Muscle of leg (tissue), 11 donors: ENCODE results near the gene DNAJB13. TPM values are rescaled to one million over a fixed set of nuclear protein-coding genes. Genes with fewer than 3 reads are reported as not detected.
"Not testable (repeated sequence)": the region's sequence is repeated elsewhere in the genome, so short reads cannot be mapped to it uniquely, and the experiment has no call there.

Experiments used
- DNase-seq: peaks from one replicate; pipeline ENCODE4 v3.0.0; 2013
- H3K27ac ChIP-seq: one replicate; pipeline ENCODE4 v1.5.1; 2013; ENCODE audit warnings: mild to moderate bottlenecking, low read length, control low read depth
- H3K27me3 ChIP-seq: one replicate; pipeline ENCODE4 v1.6.1; 2013; ENCODE audit warnings: low read length; ENCODE audit not compliant: control insufficient read depth, insufficient read depth
- H3K36me3 ChIP-seq: one replicate; pipeline ENCODE4 v1.6.1; 2013; ENCODE audit warnings: low read length; ENCODE audit not compliant: control insufficient read depth, insufficient read depth
- H3K4me1 ChIP-seq: one replicate; pipeline ENCODE4 v1.6.1; 2013; ENCODE audit warnings: low read length; ENCODE audit not compliant: control insufficient read depth, insufficient read depth
- H3K4me3 ChIP-seq: one replicate; pipeline ENCODE4 v1.5.1; 2013; ENCODE audit warnings: low read length, control low read depth
- H3K9me3 ChIP-seq: replicated peaks from 2 replicates; pipeline ENCODE4 v1.6.1; 2013; ENCODE audit warnings: low read depth, low read length; ENCODE audit not compliant: control insufficient read depth
- WGBS: methylation state at CpG from one replicate; pipeline ENCODE4 v1.1.5; 2013; ENCODE audit warnings: missing lambda C conversion rate; ENCODE audit not compliant: insufficient coverage; 5-methylcytosine and 5-hydroxymethylcytosine counted together
- polyA plus RNA-seq, 8 donors: library from polyadenylated mRNA; unstranded; fragments of 120-200 nt; gene quantifications; one replicate each; pipeline versions ENCODE4 v1.2.1 to v1.2.3, GENCODE V29; 2013; ENCODE audit warnings: inconsistent platforms in 1 of 8, low replicate concordance in 1 of 8; ENCODE audit not compliant: insufficient read length in 8 of 8, insufficient read depth in 1 of 8
- total RNA-seq: library from RNA; stranded (reverse); fragments of 120-200 nt; gene quantifications from one replicate; pipeline ENCODE4 v1.2.4, GENCODE V29; 2013

The DNAJB13 gene
- total and polyA plus RNA-seq, 9 donors, result 0.18 to 0.80 (median 0.38) TPM

- Histone ChIP-seq H3K27me3 (no peaks in the 10 kb centered on the region), H3K27ac (no peak overlapping the region), H3K4me3 (no peak overlapping the region), H3K36me3 (peaks cover 60% of the 10 kb centered on the region), H3K4me1 (peaks cover 2% of the 10 kb centered on the region), H3K9me3 (no peaks in the 10 kb centered on the region)
- peak; percentile 53 for DNase-seq
- no CpG with 5 or more reads among the region's 7 CpGs for WGBS
Measured at GRCh38 chr11:73931039-73931645, 19.7 kb upstream of the DNAJB13 start.

GRCh38 chr11:73931951-73932350 is 18.9 kb upstream of the DNAJB13 start:
- Histone ChIP-seq H3K9me3 (no peaks in the 10 kb centered on the region), H3K4me1 (peaks cover 2% of the 10 kb centered on the region), H3K4me3 (no peak overlapping the region), H3K36me3 (peaks cover 52% of the 10 kb centered on the region), H3K27me3 (no peaks in the 10 kb centered on the region), H3K27ac (no peak overlapping the region)
- DNase-seq, result no peak
- no CpG with 5 or more reads among the region's 6 CpGs for WGBS

- H3K36me3 ChIP-seq, result peaks cover 45% of the 10 kb centered on the region
- WGBS, result 100% methylated on average over 3 of the region's 7 CpGs
- no peak overlapping the region for H3K4me3 ChIP-seq
- no peak for DNase-seq
- no peaks in the 10 kb centered on the region for H3K27me3 ChIP-seq
- no peak overlapping the region for H3K27ac ChIP-seq
- peaks cover 2% of the 10 kb centered on the region for H3K4me1 ChIP-seq
- H3K9me3 ChIP-seq, result peaks cover under 1% of the 10 kb centered on the region
Measured at GRCh38 chr11:73932781-73933180, 18.0 kb upstream of the DNAJB13 start.

- no CpG with 5 or more reads among the region's 25 CpGs for WGBS
- H3K4me1 ChIP-seq, H3K27ac ChIP-seq, H3K9me3 ChIP-seq, H3K27me3 ChIP-seq, H3K4me3 ChIP-seq, DNase-seq: not testable (repeated sequence)
- H3K36me3 ChIP-seq, result peaks cover 26% of the 10 kb centered on the region
Measured at GRCh38 chr11:73936047-73936446, 14.8 kb upstream of the DNAJB13 start.

GRCh38 chr11:73939096-73939495 is 11.7 kb upstream of the DNAJB13 start:
- no peaks in the 10 kb centered on the region for H3K27me3 ChIP-seq
- H3K4me3 ChIP-seq, result no peak overlapping the region
- no peaks in the 10 kb centered on the region for H3K4me1 ChIP-seq
- 42% methylated on average over 3 of the region's 4 CpGs for WGBS
- DNase-seq, result no peak
- H3K36me3 ChIP-seq, result peaks cover 9% of the 10 kb centered on the region
- peaks cover 5% of the 10 kb centered on the region for H3K9me3 ChIP-seq
- no peak overlapping the region for H3K27ac ChIP-seq

GRCh38 chr11:73940801-73941570 is 9.8 kb upstream of the DNAJB13 start:
- Histone ChIP-seq H3K4me1 (no peaks in the 10 kb centered on the region), H3K27me3 (no peaks in the 10 kb centered on the region), H3K36me3 (no peaks in the 10 kb centered on the region), H3K27ac (no peak overlapping the region), H3K9me3 (peaks cover 5% of the 10 kb centered on the region), H3K4me3 (no peak overlapping the region)
- WGBS, result 97% methylated on average over 6 of the region's 9 CpGs
- DNase-seq, result peak; percentile 43

GRCh38 chr11:73942010-73942409 is 8.8 kb upstream of the DNAJB13 start:
- Histone ChIP-seq H3K27ac (no peak overlapping the region), H3K27me3 (no peaks in the 10 kb centered on the region), H3K36me3 (no peaks in the 10 kb centered on the region), H3K4me3 (no peak overlapping the region), H3K9me3 (peaks cover 7% of the 10 kb centered on the region), H3K4me1 (no peaks in the 10 kb centered on the region)
- WGBS, result no CpG with 5 or more reads among the region's 1 CpG
- peak; percentile 31 for DNase-seq

- WGBS, result 13% methylated on average over 1 of the region's 6 CpGs
- H3K9me3 ChIP-seq, result peaks cover 2% of the 10 kb centered on the region
- no peaks in the 10 kb centered on the region for H3K4me1 ChIP-seq
- H3K27ac ChIP-seq, result no peak overlapping the region
- no peak overlapping the region for H3K4me3 ChIP-seq
- H3K27me3 ChIP-seq, result no peaks in the 10 kb centered on the region
- H3K36me3 ChIP-seq, result no peaks in the 10 kb centered on the region
- DNase-seq, result no peak
Measured at GRCh38 chr11:73944085-73944484, 6.7 kb upstream of the DNAJB13 start.

- Histone ChIP-seq H3K27ac (no peak overlapping the region), H3K27me3 (no peaks in the 10 kb centered on the region), H3K9me3 (peaks cover 2% of the 10 kb centered on the region), H3K4me3 (no peak overlapping the region), H3K4me1 (no peaks in the 10 kb centered on the region), H3K36me3 (no peaks in the 10 kb centered on the region)
- DNase-seq, result no peak
- 75% methylated on average over 9 of the region's 10 CpGs for WGBS
Measured at GRCh38 chr11:73944901-73945300, 5.9 kb upstream of the DNAJB13 start.

GRCh38 chr11:73945396-73945795 is 5.4 kb upstream of the DNAJB13 start:
- H3K27ac ChIP-seq, result no peak overlapping the region
- H3K4me3 ChIP-seq, result no peak overlapping the region
- WGBS, result 60% methylated on average over 1 of the region's 4 CpGs
- DNase-seq, result no peak
- no peaks in the 10 kb centered on the region for H3K36me3 ChIP-seq
- H3K9me3 ChIP-seq, result peaks cover 2% of the 10 kb centered on the region
- no peaks in the 10 kb centered on the region for H3K4me1 ChIP-seq
- no peaks in the 10 kb centered on the region for H3K27me3 ChIP-seq
